IMR-90 (cell line): ENCODE measurements around the gene BTRC. TPM values are rescaled to one million over a fixed set of nuclear protein-coding genes. Genes with fewer than 3 reads are reported as not detected.

Experiments used
- ATAC-seq: fragments of 200-7000 bp; cut with Tn5 transposase; 2 replicates; pipeline ENCODE4 v1.9.1; 2020; ENCODE audit warnings: low read depth, mild to moderate bottlenecking, moderate library complexity
- BruUV-seq: library from RNA; stranded (reverse); fragments of 400-500 nt; replicated peaks from 2 replicates; lab custom pipeline; 2021; lab: Mats Ljungman, UMichigan
- CTCF ChIA-PET: fragments of 300-600 bp; formaldehyde crosslinking; extraction: SDS; loops from one replicate; lab custom pipeline; 2021; ENCODE audit warnings: antibody characterized with exemption; lab: Yijun Ruan, JAX
- POLR2A ChIA-PET: fragments of 300-600 bp; sonication (Branson Sonifier 250); formaldehyde crosslinking; loops from one replicate; lab custom pipeline; 2022; ENCODE audit warnings: antibody characterized with exemption; ENCODE audit not compliant: unreplicated experiment; lab: Charles Lee
- DNase-seq: peaks from one replicate; pipeline ENCODE4 v3.0.0; 2013
- H2AFZ ChIP-seq: replicated peaks from 2 replicates; pipeline ENCODE3; 2013; ENCODE audit warnings: low read length, mild to moderate bottlenecking; ENCODE audit not compliant: poor library complexity
- H2AK5ac ChIP-seq: 2 replicates; pipeline ENCODE4 v1.6.1; 2013; ENCODE audit warnings: low read depth, low read length, inconsistent platforms
- H2AK9ac ChIP-seq: replicated peaks from 2 replicates; pipeline ENCODE3; 2013; ENCODE audit warnings: mild to moderate bottlenecking, low read depth, low read length, moderate library complexity; ENCODE audit not compliant: poor library complexity
- H2BK120ac ChIP-seq: 2 replicates; pipeline ENCODE4 v1.6.1; 2013; ENCODE audit warnings: low read depth, low read length, inconsistent platforms
- H2BK15ac ChIP-seq: 3 replicates; pipeline ENCODE4 v1.6.1; 2013; ENCODE audit warnings: low read depth, low read length, inconsistent platforms
- H2BK20ac ChIP-seq: 2 replicates; pipeline ENCODE4 v1.6.1; 2013; ENCODE audit warnings: low read depth, mild to moderate bottlenecking, inconsistent platforms, low read length, moderate library complexity
- H2BK5ac ChIP-seq: 2 replicates; pipeline ENCODE4 v1.6.1; 2013; ENCODE audit warnings: mild to moderate bottlenecking, low read depth, low read length, inconsistent platforms; ENCODE audit not compliant: poor library complexity, severe bottlenecking
- H3K14ac ChIP-seq: replicated peaks from 2 replicates; pipeline ENCODE4 v1.6.1; 2013; ENCODE audit warnings: low read depth, low read length, inconsistent platforms
- H3K18ac ChIP-seq: 2 replicates; pipeline ENCODE4 v1.6.1; 2013; ENCODE audit warnings: low read depth, low read length, control low read depth
- H3K23ac ChIP-seq: 2 replicates; pipeline ENCODE4 v1.6.1; 2013; ENCODE audit warnings: low read depth, low read length, inconsistent platforms
- H3K27ac ChIP-seq: 2 replicates; pipeline ENCODE4 v1.5.1; 2013; ENCODE audit warnings: mild to moderate bottlenecking, control low read depth, low read length; ENCODE audit not compliant: insufficient read depth
- H3K27me3 ChIP-seq: 2 replicates; pipeline ENCODE4 v1.6.1; 2013; ENCODE audit warnings: low read length; ENCODE audit not compliant: control insufficient read depth, insufficient read depth
- H3K36me3 ChIP-seq: 2 replicates; pipeline ENCODE4 v1.6.1; 2013; ENCODE audit warnings: low read length, mixed read lengths; ENCODE audit not compliant: control insufficient read depth, insufficient read depth
- H3K4ac ChIP-seq: 2 replicates; pipeline ENCODE4 v1.6.1; 2013; ENCODE audit warnings: low read depth, low read length, inconsistent platforms
- H3K4me1 ChIP-seq: 2 replicates; pipeline ENCODE4 v1.6.1; 2013; ENCODE audit warnings: low read length, mixed read lengths; ENCODE audit not compliant: control insufficient read depth, insufficient read depth
- H3K4me2 ChIP-seq: 2 replicates; pipeline ENCODE4 v1.6.1; 2013; ENCODE audit warnings: low read depth, mild to moderate bottlenecking, control low read depth, low read length, moderate library complexity
- H3K4me3 ChIP-seq: 2 replicates; pipeline ENCODE4 v1.5.1; 2013; ENCODE audit warnings: low read depth, mild to moderate bottlenecking, control low read depth, low read length, moderate library complexity; ENCODE audit not compliant: insufficient read depth
- H3K56ac ChIP-seq: 2 replicates; pipeline ENCODE4 v1.6.1; 2013; ENCODE audit warnings: low read length, inconsistent platforms; ENCODE audit not compliant: insufficient read depth; ENCODE audit errors: extremely low read depth
- H3K79me1 ChIP-seq, 2 experiments: 2 replicates each; pipeline ENCODE4 v1.6.1; 2013; ENCODE audit warnings: low read length in 2 of 2, inconsistent platforms in 1 of 2, low read depth in 1 of 2
- H3K9ac ChIP-seq: 2 replicates; pipeline ENCODE4 v1.6.1; 2013; ENCODE audit warnings: low read depth, low read length, control low read depth
- H3K9me1 ChIP-seq: 2 replicates; pipeline ENCODE4 v1.6.1; 2013; ENCODE audit warnings: low read length, inconsistent platforms; ENCODE audit not compliant: insufficient read depth
- H3K9me3 ChIP-seq: 2 replicates; pipeline ENCODE4 v1.6.1; 2013; ENCODE audit warnings: low read length; ENCODE audit not compliant: control insufficient read depth, insufficient read depth
- H4K20me1 ChIP-seq: 2 replicates; pipeline ENCODE4 v1.6.1; 2013; ENCODE audit warnings: low read length, inconsistent platforms; ENCODE audit not compliant: insufficient read depth
- H4K5ac ChIP-seq: 2 replicates; pipeline ENCODE4 v1.6.1; 2013; ENCODE audit warnings: mild to moderate bottlenecking, low read depth, low read length, control low read depth
- H4K8ac ChIP-seq, 2 experiments: 2 replicates each; pipeline ENCODE4 v1.6.1; 2013; ENCODE audit warnings: low read depth in 2 of 2, low read length in 2 of 2, control low read depth in 1 of 2, inconsistent platforms in 1 of 2
- H4K91ac ChIP-seq: 2 replicates; pipeline ENCODE4 v1.6.1; 2013; ENCODE audit warnings: low read depth, low read length, inconsistent platforms; ENCODE audit not compliant: insufficient read depth
- BHLHE40 ChIP-seq: fragments of 150-350 bp; IDR thresholded peaks from 2 replicates; pipeline ENCODE4 v1.6.1; 2016; ENCODE audit warnings: mild to moderate bottlenecking, low read depth, low read length
- CEBPB ChIP-seq: IDR thresholded peaks from 2 replicates; pipeline ENCODE4 v1.6.1; 2012; ENCODE audit warnings: low read depth, low read length, improper control_type of control experiment
- CHD1 ChIP-seq: IDR thresholded peaks from 2 replicates; pipeline ENCODE4 v1.6.1; 2012; ENCODE audit warnings: low read depth, low read length, improper control_type of control experiment
- FOS ChIP-seq: fragments of 150-350 bp; IDR thresholded peaks from 2 replicates; pipeline ENCODE4 v1.6.1; 2016; ENCODE audit warnings: low read depth, low read length
- MAFK ChIP-seq: IDR thresholded peaks from 2 replicates; pipeline ENCODE4 v1.6.1; 2012; ENCODE audit warnings: low read depth, low read length, improper control_type of control experiment
- MAZ ChIP-seq: IDR thresholded peaks from 2 replicates; pipeline ENCODE4 v1.6.1; 2012; ENCODE audit warnings: low read depth, mild to moderate bottlenecking, low read length, improper control_type of control experiment, moderate library complexity, borderline replicate concordance
- MXI1 ChIP-seq: IDR thresholded peaks from 2 replicates; pipeline ENCODE4 v1.6.1; 2012; ENCODE audit warnings: low read depth, mild to moderate bottlenecking, low read length, moderate library complexity, borderline replicate concordance
- NFE2L2 ChIP-seq: fragments of 150-350 bp; IDR thresholded peaks from 2 replicates; pipeline ENCODE4 v1.6.1; 2016; ENCODE audit warnings: low read depth, mild to moderate bottlenecking, low read length
- POLR2A ChIP-seq: IDR thresholded peaks from 2 replicates; pipeline ENCODE4 v1.6.1; 2012; ENCODE audit warnings: mild to moderate bottlenecking, low read depth, low read length
- RAD21 ChIP-seq: IDR thresholded peaks from 2 replicates; pipeline ENCODE4 v1.6.1; 2012; ENCODE audit warnings: low read length, improper control_type of control experiment
- RCOR1 ChIP-seq: IDR thresholded peaks from 2 replicates; pipeline ENCODE4 v1.6.1; 2012; ENCODE audit warnings: mild to moderate bottlenecking, low read length, improper control_type of control experiment; ENCODE audit not compliant: insufficient replicate concordance
- SMC3 ChIP-seq: fragments of 150-350 bp; IDR thresholded peaks from 2 replicates; pipeline ENCODE4 v1.6.1; 2016; ENCODE audit warnings: low read depth, mild to moderate bottlenecking, antibody characterized with exemption, low read length, moderate library complexity
- WGBS, 2 experiments: methylation state at CpG; one replicate each; pipeline versions ENCODE4 v1.1.5 to v1.1.7; 2013; ENCODE audit warnings: missing lambda C conversion rate in 2 of 2; ENCODE audit not compliant: insufficient read length in 1 of 2; ENCODE audit errors: extremely low coverage in 2 of 2; 5-methylcytosine and 5-hydroxymethylcytosine counted together
- dilution Hi-C: fragments of 300-500 bp; cut with HindIII; formaldehyde crosslinking; loops from one replicate; pipeline ENCODE4 v1.14.3; 2018; ENCODE audit warnings: low sequenced_read_pairs; ENCODE audit not compliant: unreplicated experiment
- in situ Hi-C: fragments of 300-500 bp; cut with MboI; formaldehyde crosslinking; loops from 3 replicates; pipeline ENCODE4 v1.14.3; 2019; ENCODE audit warnings: low sequenced_read_pairs, inconsistent platforms, mixed read lengths
- intact Hi-C: fragments of 100-400 bp; cut with micrococcal nuclease; formaldehyde crosslinking; loops from 2 replicates; pipeline ENCODE4 v1.10.0; 2022
- polyA plus RNA-seq, 3 experiments: library from polyadenylated mRNA; depleted of rRNA; stranded (reverse); fragments of >200 nt; gene quantifications; 2 replicates each; pipeline ENCODE4 v1.2.3, GENCODE V29; 2012; ENCODE audit warnings: low replicate concordance in 1 of 3
- total RNA-seq: library from RNA; depleted of rRNA; stranded (reverse); fragments of >200 nt; gene quantifications from 2 replicates; pipeline ENCODE4 v1.2.3, GENCODE V29; 2012
- TF ChIP-seq, protein P1 (sequence below): fragments of 150-350 bp; IDR thresholded peaks from 2 replicates; pipeline ENCODE4 v1.6.1; 2016; ENCODE audit warnings: low read depth, mild to moderate bottlenecking, low read length, moderate library complexity, borderline replicate concordance
- TF ChIP-seq, protein P2 (sequence below): conservative IDR thresholded peaks from 2 replicates; pipeline ENCODE4 v1.5.1; 2012; ENCODE audit warnings: mild to moderate bottlenecking, low read depth, low read length, improper control_type of control experiment
- TF ChIP-seq, protein P3 (sequence below): fragments of 150-350 bp; IDR thresholded peaks from 2 replicates; pipeline ENCODE4 v1.6.1; 2017; ENCODE audit warnings: mild to moderate bottlenecking, antibody characterized with exemption, low read length, low read depth

Gene BTRC
- total and polyA plus RNA-seq, 2 of the 4 experiments (the other 2 are of a cell fraction) = 7.7 to 8.4 TPM

DNA sequence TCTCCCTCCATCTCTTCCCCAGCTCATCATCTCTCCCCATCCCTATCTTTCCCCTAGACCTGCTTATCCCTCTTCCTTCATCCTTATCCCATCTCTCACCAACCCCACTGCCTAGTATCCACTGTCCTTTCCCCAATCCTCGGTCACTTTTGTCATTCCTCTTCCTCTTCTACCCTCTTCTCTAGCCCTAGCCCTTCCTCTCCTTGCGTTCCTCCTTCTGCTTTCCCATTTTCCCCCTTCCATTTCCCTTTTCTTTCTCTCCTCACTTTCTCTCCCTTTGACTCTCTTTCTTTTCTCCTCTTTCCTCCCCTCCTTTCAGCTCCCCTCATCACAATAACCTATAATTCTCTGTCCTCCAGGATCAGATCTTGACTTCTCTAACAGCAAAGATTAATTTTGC is 150.5 kb downstream of the BTRC start:
- in situ Hi-C loops (no loop called here), dilution Hi-C loops (no loop called here), intact Hi-C loops (no loop called here)
- H2AK5ac ChIP-seq = no peak overlapping the region
- ChIA-PET POLR2A (no interaction called here), CTCF (no interaction called here)
- H2BK15ac ChIP-seq = no peak overlapping the region
- no peak overlapping the region for H4K8ac ChIP-seq
- H3K9me3 ChIP-seq = no peaks in the 10 kb centered on the region
- ATAC-seq (no peak), DNase-seq (no peak)
- no peak overlapping the region for H2AFZ ChIP-seq
- no peak overlapping the region for H3K14ac ChIP-seq
- no peaks in the 10 kb centered on the region for H4K20me1 ChIP-seq
- no peaks in the 10 kb centered on the region; a peak in 1 of 4 replicates for H3K79me1 ChIP-seq
- no peaks in the 10 kb centered on the region for H3K36me3 ChIP-seq
- no peaks in the 10 kb centered on the region for H3K9me1 ChIP-seq
- no peaks in the 10 kb centered on the region for H3K27me3 ChIP-seq
- no peak overlapping the region for H3K4me2 ChIP-seq
- no peak overlapping the region for H4K5ac ChIP-seq
- no peak overlapping the region for H2BK5ac ChIP-seq
- H3K4ac ChIP-seq = no peak overlapping the region
- BruUV-seq = no TSS peak
- no peak overlapping the region for H2BK120ac ChIP-seq
- H3K4me1 ChIP-seq = no peaks in the 10 kb centered on the region
- no peak overlapping the region for H3K9ac ChIP-seq
- TF ChIP-seq POLR2A = no peak
- TF ChIP-seq MAFK = no peak
- TF ChIP-seq MAZ = no peak
- TF ChIP-seq MXI1 = no peak
- TF ChIP-seq CEBPB = no peak
- no peak for TF ChIP-seq RAD21
- no peak for TF ChIP-seq SMC3
- TF ChIP-seq FOS = no peak
- TF ChIP-seq, protein P1, sequence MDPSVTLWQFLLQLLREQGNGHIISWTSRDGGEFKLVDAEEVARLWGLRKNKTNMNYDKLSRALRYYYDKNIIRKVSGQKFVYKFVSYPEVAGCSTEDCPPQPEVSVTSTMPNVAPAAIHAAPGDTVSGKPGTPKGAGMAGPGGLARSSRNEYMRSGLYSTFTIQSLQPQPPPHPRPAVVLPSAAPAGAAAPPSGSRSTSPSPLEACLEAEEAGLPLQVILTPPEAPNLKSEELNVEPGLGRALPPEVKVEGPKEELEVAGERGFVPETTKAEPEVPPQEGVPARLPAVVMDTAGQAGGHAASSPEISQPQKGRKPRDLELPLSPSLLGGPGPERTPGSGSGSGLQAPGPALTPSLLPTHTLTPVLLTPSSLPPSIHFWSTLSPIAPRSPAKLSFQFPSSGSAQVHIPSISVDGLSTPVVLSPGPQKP = no peak
- TF ChIP-seq CHD1 = no peak
- TF ChIP-seq BHLHE40 = no peak
- no peak for TF ChIP-seq NFE2L2
- no peak for TF ChIP-seq RCOR1
- TF ChIP-seq, protein P2, sequence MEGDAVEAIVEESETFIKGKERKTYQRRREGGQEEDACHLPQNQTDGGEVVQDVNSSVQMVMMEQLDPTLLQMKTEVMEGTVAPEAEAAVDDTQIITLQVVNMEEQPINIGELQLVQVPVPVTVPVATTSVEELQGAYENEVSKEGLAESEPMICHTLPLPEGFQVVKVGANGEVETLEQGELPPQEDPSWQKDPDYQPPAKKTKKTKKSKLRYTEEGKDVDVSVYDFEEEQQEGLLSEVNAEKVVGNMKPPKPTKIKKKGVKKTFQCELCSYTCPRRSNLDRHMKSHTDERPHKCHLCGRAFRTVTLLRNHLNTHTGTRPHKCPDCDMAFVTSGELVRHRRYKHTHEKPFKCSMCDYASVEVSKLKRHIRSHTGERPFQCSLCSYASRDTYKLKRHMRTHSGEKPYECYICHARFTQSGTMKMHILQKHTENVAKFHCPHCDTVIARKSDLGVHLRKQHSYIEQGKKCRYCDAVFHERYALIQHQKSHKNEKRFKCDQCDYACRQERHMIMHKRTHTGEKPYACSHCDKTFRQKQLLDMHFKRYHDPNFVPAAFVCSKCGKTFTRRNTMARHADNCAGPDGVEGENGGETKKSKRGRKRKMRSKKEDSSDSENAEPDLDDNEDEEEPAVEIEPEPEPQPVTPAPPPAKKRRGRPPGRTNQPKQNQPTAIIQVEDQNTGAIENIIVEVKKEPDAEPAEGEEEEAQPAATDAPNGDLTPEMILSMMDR = no peak
- TF ChIP-seq, protein P3, sequence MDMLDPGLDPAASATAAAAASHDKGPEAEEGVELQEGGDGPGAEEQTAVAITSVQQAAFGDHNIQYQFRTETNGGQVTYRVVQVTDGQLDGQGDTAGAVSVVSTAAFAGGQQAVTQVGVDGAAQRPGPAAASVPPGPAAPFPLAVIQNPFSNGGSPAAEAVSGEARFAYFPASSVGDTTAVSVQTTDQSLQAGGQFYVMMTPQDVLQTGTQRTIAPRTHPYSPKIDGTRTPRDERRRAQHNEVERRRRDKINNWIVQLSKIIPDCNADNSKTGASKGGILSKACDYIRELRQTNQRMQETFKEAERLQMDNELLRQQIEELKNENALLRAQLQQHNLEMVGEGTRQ = no peak
- no peak overlapping the region for H2BK20ac ChIP-seq
- no peak overlapping the region for H2AK9ac ChIP-seq
- H4K91ac ChIP-seq = no peak overlapping the region
- no peak overlapping the region for H3K56ac ChIP-seq
- H3K4me3 ChIP-seq = no peak overlapping the region
- H3K27ac ChIP-seq = no peak overlapping the region
- no peak overlapping the region for H3K18ac ChIP-seq
- H3K23ac ChIP-seq = no peak overlapping the region
- WGBS, 2 experiments = 60% methylated on average over 1 of the region's 2 CpGs; no CpG with 5 or more reads in 1 of the 2 experiments
